Measurements from ENCODE around the gene MRM3. TPM values are rescaled to one million over a fixed set of nuclear protein-coding genes. Genes with fewer than 3 reads are reported as not detected.
"Not testable (repeated sequence)": the region's sequence is repeated elsewhere in the genome, so short reads cannot be mapped to it uniquely, and the experiment has no call there.

MRM3 gene
- total RNA-seq, 1 experiment from 2014 or later = 54.1 TPM

DNA sequence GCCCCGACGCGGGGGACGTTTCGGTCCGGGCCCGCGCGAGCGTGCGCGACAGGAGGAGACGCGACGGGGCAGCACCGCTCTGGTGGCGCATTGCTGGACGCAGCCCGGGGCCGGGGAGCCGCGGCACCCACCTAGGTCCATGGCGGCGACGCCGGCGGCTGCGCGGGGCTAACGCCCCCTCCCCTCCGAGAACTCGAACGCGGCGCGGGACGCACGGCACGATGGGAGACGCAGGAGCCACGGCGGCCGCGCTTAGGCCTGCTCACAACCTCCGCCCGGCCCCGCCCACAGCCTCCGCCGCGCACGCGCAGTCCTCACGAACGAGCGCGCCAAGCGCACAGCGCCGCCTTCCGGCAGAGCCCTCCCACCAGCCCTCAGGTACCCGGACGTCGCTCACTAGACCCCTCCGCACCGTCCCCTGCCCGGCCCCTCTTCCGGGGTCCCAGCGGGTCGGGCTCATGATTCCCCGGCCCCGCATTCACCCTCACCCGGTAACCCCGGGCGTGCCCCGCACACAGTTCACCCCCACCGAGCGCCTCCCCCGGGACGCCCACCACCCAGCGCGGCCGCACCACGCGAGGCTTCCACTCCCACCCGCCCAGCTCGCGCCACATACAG lies 30.0 kb upstream of the MRM3 start, which contains the start of gene GEMIN4:
GEMIN4 (minus strand) TSS at position 263 of the 618 bp plus-strand sequence; CDS start at position 141, 122 bp downstream.
- in situ Hi-C loops (cut with HindIII; ENCODE audit: low sequenced_read_pairs) = loop anchor here (25.0 kb wide), 1 partner anchor 235 kb away; the partner anchor contains the start of genes NXN and TIMM22
- DNase-seq (ENCODE audit: low spot score) = peak; percentile 83

DNA sequence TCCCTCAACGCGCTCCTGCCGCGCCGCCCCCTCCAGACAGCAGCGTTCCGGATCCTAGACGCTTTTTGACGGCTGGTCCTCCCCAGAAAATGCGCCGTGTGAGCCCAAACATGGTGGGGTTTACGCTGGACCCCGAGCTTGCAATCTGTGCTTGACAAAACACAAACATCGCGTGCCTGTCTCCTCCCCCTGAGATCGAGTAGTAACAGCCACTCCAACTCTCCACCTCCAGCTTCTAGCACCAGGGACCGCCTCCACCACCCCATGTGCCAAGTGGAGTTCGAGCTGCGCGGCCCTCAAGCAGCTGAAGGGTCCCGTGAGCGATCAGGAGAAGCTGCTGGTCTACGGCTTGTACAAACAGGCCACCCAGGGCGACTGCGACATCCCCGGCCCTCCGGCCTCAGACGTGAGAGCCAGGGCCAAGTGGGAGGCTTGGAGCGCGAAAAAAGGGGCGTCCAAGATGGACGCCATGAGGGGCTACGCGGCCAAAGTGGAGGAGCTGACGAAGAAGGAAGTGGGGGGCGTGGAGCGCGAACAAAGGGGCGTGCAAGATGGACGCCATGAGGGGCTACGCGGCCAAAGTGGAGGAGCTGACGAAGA lies 29.4 kb upstream of the MRM3 start:
- in situ Hi-C loops (cut with HindIII; ENCODE audit: low sequenced_read_pairs) = loop anchor here (25.0 kb wide), 1 partner anchor 235 kb away; the partner anchor contains the start of genes NXN and TIMM22
- DNase-seq (ENCODE audit: low spot score) = peak; percentile 62

DNA sequence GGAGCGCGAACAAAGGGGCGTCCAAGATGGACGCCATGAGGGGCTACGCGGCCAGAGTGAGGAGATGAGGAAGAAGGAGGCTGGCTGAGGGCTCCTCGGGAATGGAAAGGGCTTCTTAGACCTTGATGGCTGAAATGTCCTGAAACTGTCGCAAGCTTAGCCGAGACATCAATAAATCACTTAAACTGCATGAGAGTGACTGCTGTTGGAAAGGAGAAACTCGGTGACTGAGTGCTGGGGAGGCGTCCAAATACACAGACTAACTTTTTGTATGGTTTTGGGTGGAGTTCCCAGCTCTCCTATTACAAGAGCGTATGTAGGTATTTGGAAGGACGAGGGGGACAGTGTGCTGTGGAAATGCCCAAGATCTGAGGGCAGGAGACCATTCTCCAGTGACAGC lies 28.7 kb upstream of the MRM3 start:
- in situ Hi-C loops (cut with HindIII; ENCODE audit: low sequenced_read_pairs) = loop anchor here (25.0 kb wide), 1 partner anchor 234 kb away; the partner anchor contains the start of genes NXN and TIMM22
- DNase-seq (ENCODE audit: low spot score) = no peak

DNA sequence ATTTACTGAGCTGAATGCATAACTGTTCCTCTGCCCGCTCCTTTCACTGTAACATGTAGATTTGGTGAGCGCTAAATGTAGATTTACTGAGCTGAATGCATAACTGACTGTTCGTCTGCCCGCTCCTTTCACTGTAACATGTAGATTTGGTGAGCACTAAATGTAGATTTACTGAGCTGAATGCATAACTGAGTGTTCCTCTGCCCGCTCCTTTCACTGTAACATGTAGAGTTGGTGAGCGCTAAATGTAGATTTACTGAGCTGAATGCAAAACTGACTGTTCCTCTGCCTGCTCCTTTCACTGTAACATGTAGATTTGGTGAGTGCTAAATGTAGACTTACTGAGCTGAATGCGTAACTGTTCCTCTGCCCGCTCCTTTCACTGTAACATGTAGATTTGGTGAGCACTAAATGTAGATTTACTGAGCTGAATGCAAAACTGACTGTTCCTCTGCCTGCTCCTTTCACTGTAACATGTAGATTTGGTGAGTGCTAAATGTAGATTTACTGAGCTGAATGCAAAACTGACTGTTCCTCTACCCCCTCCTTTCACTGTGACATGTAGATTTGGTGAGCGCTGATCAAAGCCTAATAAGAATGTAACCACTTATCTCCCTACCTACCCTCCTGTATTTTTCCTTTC lies 26.7 kb upstream of the MRM3 start:
- DNase-seq (ENCODE audit: low spot score) = not testable (repeated sequence)
- in situ Hi-C loops (cut with HindIII; ENCODE audit: low sequenced_read_pairs) = loop anchor here (25.0 kb wide), 1 partner anchor 232 kb away; the partner anchor contains the start of genes NXN and TIMM22

DNA sequence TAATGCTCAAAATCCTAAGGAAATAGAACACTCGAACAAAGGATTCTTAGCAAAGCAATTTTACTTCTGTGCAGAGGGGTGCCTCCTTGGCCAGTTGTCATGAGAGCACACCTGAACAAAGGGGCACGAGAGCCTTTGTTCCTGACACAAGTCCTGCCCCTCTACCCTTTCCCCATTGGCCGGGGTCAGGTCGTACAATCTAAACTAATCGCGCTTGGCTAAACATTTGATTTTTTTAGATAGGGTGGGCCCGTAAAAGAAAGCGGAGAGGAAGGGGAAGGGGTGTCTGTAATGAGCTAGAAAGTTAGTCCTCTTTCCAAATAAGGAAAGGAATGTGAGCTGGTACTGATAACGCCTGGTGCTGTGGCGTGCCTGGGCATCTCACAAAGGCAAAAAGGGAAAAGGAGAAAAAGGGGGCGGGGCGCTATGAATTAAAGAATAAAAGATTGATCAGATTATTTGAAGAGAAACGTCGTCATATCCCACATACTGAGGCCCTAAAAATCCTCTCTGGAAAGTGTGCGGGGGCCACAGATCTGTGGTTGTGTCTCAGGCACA lies 26.1 kb upstream of the MRM3 start:
- in situ Hi-C loops (cut with HindIII; ENCODE audit: low sequenced_read_pairs) = loop anchor here (25.0 kb wide), 1 partner anchor 231 kb away; the partner anchor contains the start of genes NXN and TIMM22
- DNase-seq (ENCODE audit: low spot score) = not testable (repeated sequence)

DNA sequence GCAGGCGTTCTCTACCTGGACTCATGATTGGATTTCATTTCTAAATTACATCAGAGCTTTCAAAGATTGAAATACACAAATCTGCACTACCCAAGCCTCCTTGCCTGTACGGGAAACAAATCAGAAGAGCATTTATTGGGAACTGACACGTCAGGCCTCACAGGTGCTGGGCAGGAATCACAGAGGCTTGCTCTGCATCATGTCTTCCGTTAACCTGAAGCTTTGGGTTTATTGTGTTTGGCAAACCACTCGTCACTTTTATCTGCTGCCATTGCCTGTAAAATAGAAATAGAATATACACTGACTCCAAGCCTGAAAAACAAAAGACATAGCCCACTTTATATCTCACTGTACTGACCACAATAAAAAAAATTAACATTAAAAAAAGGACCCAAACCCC lies 22.2 kb upstream of the MRM3 start:
- DNase-seq (ENCODE audit: low spot score) = no peak
- in situ Hi-C loops (cut with HindIII; ENCODE audit: low sequenced_read_pairs) = loop anchor here (25.0 kb wide), 1 partner anchor 227 kb away; the partner anchor contains the start of genes NXN and TIMM22

DNA sequence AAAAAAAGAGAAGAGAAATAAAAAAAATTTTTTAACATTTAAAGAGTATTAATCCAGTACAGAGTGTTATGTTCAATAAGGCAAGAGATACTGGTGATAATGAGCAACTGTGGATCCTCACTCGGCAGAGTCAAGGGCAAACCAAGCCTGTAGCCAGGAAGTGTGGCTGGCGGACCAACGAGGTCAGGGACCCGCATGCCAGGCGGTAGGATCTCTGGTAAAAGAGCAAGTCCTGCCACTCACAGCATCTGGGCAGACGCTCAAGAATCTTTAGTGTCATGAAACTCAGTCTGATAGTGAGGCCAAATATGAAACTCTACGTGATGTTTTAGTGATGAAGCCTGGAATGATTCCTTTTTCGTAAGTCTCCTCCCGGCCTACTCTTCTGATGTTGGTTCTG lies 21.8 kb upstream of the MRM3 start:
- no peak for DNase-seq (ENCODE audit: low spot score)
- in situ Hi-C loops (cut with HindIII; ENCODE audit: low sequenced_read_pairs) = loop anchor here (25.0 kb wide), 1 partner anchor 227 kb away; the partner anchor contains the start of genes NXN and TIMM22

DNA sequence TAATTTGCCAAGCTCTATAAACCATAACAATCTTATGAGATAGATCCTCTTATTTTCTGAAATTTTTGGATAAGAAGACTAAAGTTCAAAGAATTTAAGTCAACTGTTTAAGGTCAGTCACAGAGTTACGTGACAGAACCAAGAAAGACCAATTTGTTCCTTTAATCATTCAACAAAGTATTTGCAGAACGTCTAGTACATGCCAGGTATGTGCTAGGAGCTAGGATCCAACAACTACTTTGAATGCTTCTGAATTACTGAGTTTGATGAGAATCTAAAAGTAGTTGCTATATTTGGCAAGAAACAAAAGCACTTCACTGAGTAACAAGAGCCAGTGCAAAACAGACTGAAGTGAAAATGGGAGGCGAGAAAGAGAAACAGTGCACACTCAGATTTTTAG lies 15.1 kb upstream of the MRM3 start:
- DNase-seq (ENCODE audit: low spot score) = no peak
- in situ Hi-C loops (cut with HindIII; ENCODE audit: low sequenced_read_pairs) = loop anchor here (25.0 kb wide), 1 partner anchor 220 kb away; the partner anchor contains the start of genes NXN and TIMM22

DNA sequence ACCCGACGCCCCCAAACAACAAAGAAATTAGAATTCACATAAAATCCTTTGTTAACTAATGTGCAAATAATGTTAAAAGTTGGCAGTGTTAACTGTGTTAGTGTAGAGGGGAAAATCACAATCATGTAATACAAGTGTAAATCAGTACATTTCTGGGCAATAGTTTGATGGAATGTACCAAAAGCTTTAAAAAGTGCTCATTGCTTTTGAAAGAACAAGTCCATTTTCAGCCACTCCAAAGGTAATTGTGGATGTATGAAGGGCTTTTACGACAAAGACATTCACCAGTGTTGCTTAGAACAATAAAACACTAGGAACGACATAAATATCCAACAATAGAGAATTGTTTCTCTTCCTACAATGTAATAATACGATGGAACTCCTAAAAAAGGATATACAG lies 9.1 kb upstream of the MRM3 start:
- in situ Hi-C loops (cut with HindIII; ENCODE audit: low sequenced_read_pairs) = loop anchor here (25.0 kb wide), 1 partner anchor 214 kb away; the partner anchor contains the start of genes NXN and TIMM22
- DNase-seq (ENCODE audit: low spot score) = no peak

DNA sequence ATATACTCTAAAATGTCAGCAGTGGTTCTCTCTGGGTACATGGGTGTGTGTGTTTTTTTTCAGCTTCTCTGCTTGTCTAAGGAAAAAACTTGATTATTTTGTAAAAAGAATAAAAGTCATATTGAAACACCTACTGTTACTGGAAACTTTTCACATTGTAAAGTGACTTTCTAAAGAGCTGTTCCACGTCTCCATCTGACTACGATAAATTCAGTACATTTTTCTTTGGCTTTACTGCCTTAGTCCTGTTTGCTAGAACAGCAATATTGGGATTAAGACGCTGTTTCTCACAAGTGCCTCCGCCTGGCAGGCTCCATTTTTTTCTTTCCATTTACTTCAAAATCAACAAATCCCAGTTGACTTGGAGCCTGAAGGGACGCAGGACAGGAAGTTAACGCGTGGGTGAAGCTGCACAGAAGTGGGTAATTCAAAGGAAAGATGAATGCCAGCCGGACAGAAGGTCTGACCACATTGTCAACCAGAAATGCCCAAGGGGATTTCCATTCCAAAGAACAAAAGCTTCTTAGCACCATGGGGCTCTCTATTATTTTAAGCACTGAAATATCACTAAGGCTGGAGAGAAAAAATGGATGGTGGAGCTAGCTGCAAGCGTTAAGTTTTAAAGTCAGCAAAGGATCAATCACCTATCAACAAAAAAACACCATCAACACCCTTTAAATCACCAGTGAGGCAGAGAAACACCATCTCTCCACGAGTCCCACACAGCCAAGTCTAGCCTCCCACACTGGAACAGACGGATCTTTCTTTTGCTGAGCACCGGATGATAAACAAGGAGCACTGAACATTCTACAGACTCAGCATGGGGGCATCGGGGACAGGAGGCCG lies 8.5 kb upstream of the MRM3 start:
- in situ Hi-C loops (cut with HindIII; ENCODE audit: low sequenced_read_pairs) = loop anchor here (25.0 kb wide), 1 partner anchor 214 kb away; the partner anchor contains the start of genes NXN and TIMM22
- no peak for DNase-seq (ENCODE audit: low spot score)

DNA sequence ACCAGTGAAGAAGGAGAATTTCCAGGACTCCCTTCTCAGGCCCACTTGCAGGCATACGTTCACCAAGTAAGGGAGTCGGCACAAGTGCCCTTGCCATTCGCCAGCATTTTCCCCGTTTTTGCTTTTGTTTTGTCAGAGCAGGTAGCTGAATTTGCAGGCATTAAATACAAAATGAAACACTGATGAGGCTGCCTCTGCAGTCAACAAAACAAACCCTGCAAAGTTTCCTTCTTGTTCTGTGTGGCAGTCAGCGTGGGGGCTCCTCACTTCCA lies 7.9 kb upstream of the MRM3 start:
- in situ Hi-C loops (cut with HindIII; ENCODE audit: low sequenced_read_pairs) = loop anchor here (25.0 kb wide), 1 partner anchor 213 kb away; the partner anchor contains the start of genes NXN and TIMM22
- no peak for DNase-seq (ENCODE audit: low spot score)

DNA sequence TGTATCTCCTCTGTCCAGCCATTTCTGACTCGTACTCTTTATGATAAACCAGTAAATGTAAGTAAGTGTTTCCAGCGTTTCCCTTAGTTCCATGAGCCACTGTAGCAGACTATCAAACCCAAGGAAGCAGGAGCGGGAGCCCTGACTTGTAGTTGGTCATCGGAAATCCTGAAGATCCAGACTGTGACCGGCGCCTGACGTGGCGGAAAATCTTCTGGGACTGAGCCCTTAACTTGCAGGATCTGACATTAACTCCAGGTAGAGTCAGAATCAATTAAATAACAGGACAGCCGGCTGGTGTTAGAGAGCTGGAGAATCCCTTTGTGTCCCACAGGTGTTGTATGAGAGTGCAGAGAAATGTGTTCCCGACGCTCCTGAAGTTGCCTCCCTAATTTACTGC lies 4.1 kb upstream of the MRM3 start:
- no peak for DNase-seq (ENCODE audit: low spot score)
- in situ Hi-C loops (cut with HindIII; ENCODE audit: low sequenced_read_pairs) = no loop called here

DNA sequence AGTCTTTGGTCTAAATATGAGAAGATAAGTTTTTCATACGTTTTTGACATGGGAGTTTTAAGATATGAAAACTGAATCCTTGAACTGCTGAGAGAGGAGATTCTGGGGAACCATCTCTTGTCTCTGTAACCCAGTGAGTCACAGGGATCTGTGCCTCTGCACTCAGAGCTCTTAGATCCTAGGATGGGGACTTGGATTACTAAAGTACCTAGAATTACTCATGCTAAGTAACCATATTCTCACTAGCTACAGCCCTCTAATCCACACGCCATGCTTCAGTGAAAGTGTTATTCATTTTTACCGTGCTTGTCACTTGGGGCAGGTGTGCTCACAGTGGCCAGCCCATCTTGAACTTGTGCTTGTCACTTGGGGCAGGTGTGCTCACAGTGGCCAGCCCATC lies 2.0 kb downstream of the MRM3 start:
- DNase-seq (ENCODE audit: low spot score) = no peak
- in situ Hi-C loops (cut with HindIII; ENCODE audit: low sequenced_read_pairs) = no loop called here

DNA sequence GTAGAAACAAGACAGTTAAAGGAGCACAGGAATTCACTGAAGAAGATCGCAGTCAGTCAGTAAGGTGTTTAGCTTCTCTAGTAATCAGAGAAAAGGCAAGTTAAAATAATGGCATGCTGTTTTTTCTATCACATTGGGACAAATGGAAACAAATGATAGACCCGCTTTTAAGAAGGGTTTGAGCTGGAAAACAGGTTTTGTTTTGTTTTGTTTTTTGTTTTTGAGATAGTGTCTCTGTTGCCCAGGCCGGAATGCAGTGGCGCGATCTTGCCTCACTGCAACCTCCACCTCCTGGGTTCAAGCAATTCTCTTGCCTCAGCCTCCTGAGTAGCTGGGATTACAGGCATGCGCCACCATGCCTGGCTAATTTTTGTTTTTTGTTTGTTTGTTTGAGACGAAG lies 3.7 kb downstream of the MRM3 start:
- in situ Hi-C loops (cut with HindIII; ENCODE audit: low sequenced_read_pairs); DNase-seq (ENCODE audit: low spot score): not testable (repeated sequence)

DNA sequence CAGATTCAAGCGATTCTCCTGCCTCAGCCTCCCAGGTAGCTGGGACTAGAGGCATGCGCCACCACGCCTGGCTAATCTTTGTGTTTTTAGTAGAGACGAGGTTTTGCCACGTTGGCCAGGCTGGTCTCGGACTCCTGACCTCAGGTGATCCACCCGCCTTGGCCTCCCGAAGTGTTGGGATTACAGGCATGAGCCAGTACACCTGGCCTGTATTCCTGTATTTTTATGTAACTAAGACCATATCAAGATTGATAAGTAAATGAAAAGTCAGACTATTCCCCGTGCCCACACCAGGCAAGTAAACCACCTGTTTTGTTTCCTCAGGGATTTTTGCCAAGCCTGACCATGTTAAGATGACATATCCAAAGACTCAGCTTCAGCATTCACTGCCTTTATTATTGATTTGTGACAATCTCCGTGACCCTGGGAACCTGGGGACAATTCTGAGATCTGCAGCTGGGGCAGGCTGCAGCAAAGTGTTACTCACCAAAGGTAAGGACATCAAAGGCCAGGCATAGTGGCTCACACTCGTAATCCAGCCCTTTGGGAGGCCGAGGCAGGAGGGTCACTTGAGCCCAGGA lies 5.6 kb downstream of the MRM3 start:
- in situ Hi-C loops (cut with HindIII; ENCODE audit: low sequenced_read_pairs) = no loop called here

DNA sequence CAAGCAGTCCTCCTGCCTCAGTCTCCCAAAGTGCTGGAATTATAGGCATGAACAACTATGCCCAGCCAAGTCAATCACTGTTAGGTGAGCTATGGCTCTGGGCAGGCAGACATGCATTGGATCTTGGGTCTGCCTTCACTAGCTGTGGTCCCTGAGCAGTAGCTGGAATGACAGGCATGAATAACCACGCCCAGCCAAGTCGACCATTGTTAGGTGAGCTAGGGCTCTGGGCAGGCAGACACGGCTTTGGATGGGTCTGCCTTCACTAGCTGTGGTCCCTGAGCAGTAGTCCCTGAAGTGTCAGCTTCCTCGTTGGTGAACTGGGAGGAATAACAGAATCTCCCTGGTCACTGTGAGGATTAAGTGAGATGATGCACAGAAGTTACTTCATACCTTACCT lies 6.4 kb downstream of the MRM3 start:
- no peak for DNase-seq (ENCODE audit: low spot score)
- in situ Hi-C loops (cut with HindIII; ENCODE audit: low sequenced_read_pairs) = no loop called here

More for the DNA sequence above, 5.6 kb downstream of the MRM3 start:
- DNase-seq (ENCODE audit: low spot score) = no peak

DNA sequence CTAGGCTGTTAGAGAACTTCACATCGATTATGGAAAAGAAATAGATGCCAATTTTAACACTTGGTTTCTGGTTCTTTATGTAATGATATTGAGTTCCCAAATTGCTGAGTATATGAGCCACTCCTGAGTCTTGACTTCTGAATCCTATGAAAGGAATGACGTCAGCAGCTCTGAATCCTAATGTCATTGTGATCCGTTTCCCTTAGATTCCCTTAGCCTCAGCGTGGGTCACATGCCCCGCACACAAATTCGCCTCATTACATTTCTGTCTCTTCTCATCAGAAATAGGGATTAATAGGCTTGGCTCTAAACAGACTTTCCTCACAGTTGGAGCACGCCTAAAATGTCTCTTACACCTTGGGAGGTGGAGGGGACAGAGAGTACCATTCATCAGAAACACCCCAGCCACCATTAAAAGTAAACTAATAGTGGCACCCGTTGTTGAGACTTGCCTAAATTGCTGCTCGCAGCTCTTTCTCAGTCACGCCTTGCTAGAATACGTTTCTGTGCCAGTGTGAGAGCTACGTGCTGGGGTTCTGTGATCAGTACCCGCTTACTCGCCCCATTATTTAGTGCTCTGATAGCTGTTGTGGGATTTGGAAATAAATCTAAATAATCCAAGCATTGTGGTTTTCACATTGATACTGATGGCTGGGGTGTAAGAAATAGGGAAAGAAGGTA lies 7.1 kb downstream of the MRM3 start:
- no peak for DNase-seq (ENCODE audit: low spot score)
- in situ Hi-C loops (cut with HindIII; ENCODE audit: low sequenced_read_pairs) = no loop called here
